Breast epithelium (tissue), 3 donors: Measurements from ENCODE around the gene ZNF480.

Experiments
- POLR2A ChIP-seq: fragments of 450-650 bp; IDR thresholded peaks from one replicate; pipeline ENCODE4 v1.6.1; 2016; ENCODE audit warnings: antibody characterized with exemption, mild to moderate bottlenecking, moderate library complexity
- TF ChIP-seq, protein P1 (sequence below), 3 donors: fragments of 450-650 bp; IDR thresholded peaks; one replicate each; pipeline ENCODE4 v1.5.1; 2016 to 2017; ENCODE audit warnings: antibody characterized with exemption in 3 of 3, mild to moderate bottlenecking in 3 of 3, moderate library complexity in 3 of 3

DNA sequence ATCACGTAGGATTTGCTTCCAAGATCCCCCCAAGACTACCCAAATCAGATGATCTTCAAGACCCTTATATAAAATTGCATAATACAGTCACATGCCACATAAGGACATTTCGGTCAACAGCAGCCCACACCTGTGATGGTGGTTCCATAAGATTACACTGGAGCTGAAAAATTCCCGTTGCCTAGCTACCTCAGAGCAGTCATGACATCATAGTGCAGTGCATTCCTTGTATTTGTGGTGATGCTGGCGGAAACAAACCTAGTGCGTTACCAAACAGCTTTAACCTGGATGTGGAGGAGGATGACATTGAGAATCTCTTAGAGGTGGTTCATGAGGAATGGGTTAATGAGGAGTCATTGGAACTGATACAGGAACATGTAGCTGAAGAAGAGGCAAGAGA, 22.8 kb upstream of the ZNF480 start:
- TF ChIP-seq, protein P1, sequence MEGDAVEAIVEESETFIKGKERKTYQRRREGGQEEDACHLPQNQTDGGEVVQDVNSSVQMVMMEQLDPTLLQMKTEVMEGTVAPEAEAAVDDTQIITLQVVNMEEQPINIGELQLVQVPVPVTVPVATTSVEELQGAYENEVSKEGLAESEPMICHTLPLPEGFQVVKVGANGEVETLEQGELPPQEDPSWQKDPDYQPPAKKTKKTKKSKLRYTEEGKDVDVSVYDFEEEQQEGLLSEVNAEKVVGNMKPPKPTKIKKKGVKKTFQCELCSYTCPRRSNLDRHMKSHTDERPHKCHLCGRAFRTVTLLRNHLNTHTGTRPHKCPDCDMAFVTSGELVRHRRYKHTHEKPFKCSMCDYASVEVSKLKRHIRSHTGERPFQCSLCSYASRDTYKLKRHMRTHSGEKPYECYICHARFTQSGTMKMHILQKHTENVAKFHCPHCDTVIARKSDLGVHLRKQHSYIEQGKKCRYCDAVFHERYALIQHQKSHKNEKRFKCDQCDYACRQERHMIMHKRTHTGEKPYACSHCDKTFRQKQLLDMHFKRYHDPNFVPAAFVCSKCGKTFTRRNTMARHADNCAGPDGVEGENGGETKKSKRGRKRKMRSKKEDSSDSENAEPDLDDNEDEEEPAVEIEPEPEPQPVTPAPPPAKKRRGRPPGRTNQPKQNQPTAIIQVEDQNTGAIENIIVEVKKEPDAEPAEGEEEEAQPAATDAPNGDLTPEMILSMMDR (IDR thresholded peaks at IDR 0.05) = no peak
- TF ChIP-seq POLR2A = no peak
